GM19452 (cell line): ENCODE data around the gene LMO2.
A peak's percentile ranks its signal among the peaks of the same experiment; 100 is the strongest.

Source experiments
- ATAC-seq: cut with Tn5 transposase; IDR thresholded peaks from one replicate; pipeline ENCODE4 v1.9.1; 2021; ENCODE audit not compliant: unreplicated experiment

The LMO2 gene

GRCh38 chr11:33889821-33890378 is 2.0 kb downstream of the LMO2 start:
- ATAC-seq, result no peak

GRCh38 chr11:33889296-33889695 is 2.6 kb downstream of the LMO2 start:
- no peak for ATAC-seq

GRCh38 chr11:33887886-33888285 is 4.0 kb downstream of the LMO2 start:
- no peak for ATAC-seq

GRCh38 chr11:33885338-33886005 is 6.4 kb downstream of the LMO2 start:
- ATAC-seq, result no peak

GRCh38 chr11:33884601-33885000 is 7.3 kb downstream of the LMO2 start:
- ATAC-seq, result no peak

GRCh38 chr11:33884035-33884434 is 7.8 kb downstream of the LMO2 start:
- ATAC-seq, result no peak

GRCh38 chr11:33881651-33882503 is 10.0 kb downstream of the LMO2 start:
- no peak for ATAC-seq

GRCh38 chr11:33880979-33881378 is 10.9 kb downstream of the LMO2 start:
- no peak for ATAC-seq

- no peak for ATAC-seq
Measured at GRCh38 chr11:33879375-33879774, 12.5 kb downstream of the LMO2 start.

- ATAC-seq, result no peak
Measured at GRCh38 chr11:33877038-33877437, 14.8 kb downstream of the LMO2 start.

- no peak for ATAC-seq
Measured at GRCh38 chr11:33875621-33876294, 16.1 kb downstream of the LMO2 start.

GRCh38 chr11:33874910-33875490 is 16.9 kb downstream of the LMO2 start:
- no peak for ATAC-seq

- ATAC-seq, result no peak
Measured at GRCh38 chr11:33874433-33874832, 17.4 kb downstream of the LMO2 start.

- ATAC-seq, result peak; percentile 37
Measured at GRCh38 chr11:33869481-33870422, 22.1 kb downstream of the LMO2 start.

GRCh38 chr11:33868647-33869461 is 23.0 kb downstream of the LMO2 start:
- ATAC-seq, result peak; percentile 13

- no peak for ATAC-seq
Measured at GRCh38 chr11:33867996-33868646, 23.8 kb downstream of the LMO2 start.

GRCh38 chr11:33867561-33867960 is 24.3 kb downstream of the LMO2 start:
- no peak for ATAC-seq

GRCh38 chr11:33866936-33867335 is 24.9 kb downstream of the LMO2 start:
- no peak for ATAC-seq

- no peak for ATAC-seq
Measured at GRCh38 chr11:33864479-33864878, 27.4 kb downstream of the LMO2 start.
